GM12878 (cell line): ENCODE measurements around the gene ANO9. TPM values are rescaled to one million over a fixed set of nuclear protein-coding genes. Genes with fewer than 3 reads are reported as not detected.

Source experiments
- polyA plus RNA-seq, 11 experiments: library from polyadenylated mRNA; depleted of rRNA in 4 of 11; unstranded in 6 of 11; stranded (reverse) in 5 of 11; fragments of >200 nt; fragmentation: Nextera tagmentation in 4 of 11; fragmentation: Illumina TruSeq in 1 of 11; extraction: Ambion mirVana in 4 of 11; extraction: Trizol in 1 of 11; gene quantifications; 1 replicate in 1 of 11; 2 replicates in 10 of 11; pipeline versions ENCODE4 v1.2.1 to v1.2.3, GENCODE V29; 2011 to 2016; ENCODE audit warnings: inconsistent platforms in 2 of 11, missing spikeins in 2 of 11, low read depth in 1 of 11
- small RNA-seq: library from RNA; depleted of rRNA; stranded (forward); fragments of <200 nt; gene quantifications from one replicate; pipeline ENCODE3, GENCODE V24; 2014
- total RNA-seq, 4 experiments: library from RNA; depleted of rRNA in 3 of 4; stranded (reverse); fragments of >200 nt in 3 of 4; fragmentation: Illumina TruSeq in 1 of 4; extraction: Trizol in 1 of 4; gene quantifications; 2 replicates each; pipeline versions ENCODE4 v1.2.1 to v1.2.3, GENCODE V29; 2013 to 2021

ANO9 gene
- total and polyA plus RNA-seq, 10 of the 15 experiments (the other 5 are each of a cell fraction or from before 2014, with no cell fraction given), result 0.21 to 42.3 (median 12.0) TPM

Small RNA genes within 50 kb of the gene (small RNA-seq; reads per million reads assigned to genes)
- not detected for gene RN7SL838P

Other genes starting within 250 kb of the ANO9 start
Only the 7 nearest of the 25 such genes appear.
- gene B4GALNT4, start 72.5 kb downstream of the ANO9 start, total RNA-seq (2014; rRNA removed), result 0.06 and 1.4 TPM in 2 replicates
- 0.18 TPM in 1 of 2 replicates, not detected in the other for gene B4GALNT4, start 72.5 kb downstream of the ANO9 start, total RNA-seq (2014; rRNA removed; fragmentation: Illumina TruSeq; extraction: Trizol)
- 0.29 and 0.74 TPM in 2 replicates for gene B4GALNT4, start 72.5 kb downstream of the ANO9 start, total RNA-seq (2021)
- not detected in 2 replicates for gene B4GALNT4, start 72.5 kb downstream of the ANO9 start, polyA plus RNA-seq (2011; rRNA removed)
- 0.04 TPM in 1 of 2 replicates, not detected in the other for gene B4GALNT4, start 72.5 kb downstream of the ANO9 start, polyA plus RNA-seq (2014; fragmentation: Illumina TruSeq; extraction: Trizol)
- gene B4GALNT4, start 72.5 kb downstream of the ANO9 start, polyA plus RNA-seq (2014; fragmentation: Nextera tagmentation; extraction: Ambion mirVana), result not detected
- 0.16 and 0.82 TPM in 2 replicates for gene B4GALNT4, start 72.5 kb downstream of the ANO9 start, polyA plus RNA-seq (2014; rRNA removed)
- not detected for gene B4GALNT4, start 72.5 kb downstream of the ANO9 start, polyA plus RNA-seq (2016; fragmentation: Nextera tagmentation; extraction: Ambion mirVana)
- not detected in 2 replicates for gene PKP3, start 47.8 kb downstream of the ANO9 start, total RNA-seq (2014; rRNA removed)
- not detected in 2 replicates for gene PKP3, start 47.8 kb downstream of the ANO9 start, total RNA-seq (2014; rRNA removed; fragmentation: Illumina TruSeq; extraction: Trizol)
- gene PKP3, start 47.8 kb downstream of the ANO9 start, total RNA-seq (2021), result 0.37 and 0.90 TPM in 2 replicates
- gene PKP3, start 47.8 kb downstream of the ANO9 start, polyA plus RNA-seq (2011; rRNA removed), result not detected in 2 replicates
- gene PKP3, start 47.8 kb downstream of the ANO9 start, polyA plus RNA-seq (2014; fragmentation: Illumina TruSeq; extraction: Trizol), result not detected in 2 replicates
- gene PKP3, start 47.8 kb downstream of the ANO9 start, polyA plus RNA-seq (2014; fragmentation: Nextera tagmentation; extraction: Ambion mirVana), result not detected
- gene PKP3, start 47.8 kb downstream of the ANO9 start, polyA plus RNA-seq (2014; rRNA removed), result 0.23 and 0.45 TPM in 2 replicates
- not detected for gene PKP3, start 47.8 kb downstream of the ANO9 start, polyA plus RNA-seq (2016; fragmentation: Nextera tagmentation; extraction: Ambion mirVana)
- gene SIGIRR, start 27.0 kb downstream of the ANO9 start, total RNA-seq (2014; rRNA removed), result 5.2 and 6.5 TPM in 2 replicates
- gene SIGIRR, start 27.0 kb downstream of the ANO9 start, total RNA-seq (2014; rRNA removed; fragmentation: Illumina TruSeq; extraction: Trizol), result 1.9 and 3.8 TPM in 2 replicates
- gene SIGIRR, start 27.0 kb downstream of the ANO9 start, total RNA-seq (2021), result 10.1 and 10.9 TPM in 2 replicates
- gene SIGIRR, start 27.0 kb downstream of the ANO9 start, polyA plus RNA-seq (2011; rRNA removed), result 2.2 and 5.1 TPM in 2 replicates
- 0.82 and 1.7 TPM in 2 replicates for gene SIGIRR, start 27.0 kb downstream of the ANO9 start, polyA plus RNA-seq (2014; fragmentation: Illumina TruSeq; extraction: Trizol)
- gene SIGIRR, start 27.0 kb downstream of the ANO9 start, polyA plus RNA-seq (2014; fragmentation: Nextera tagmentation; extraction: Ambion mirVana), result 1 to 10 TPM in 1 of 2 experiments, under 1 TPM in 1; 0.18 to 1.2 TPM
- gene SIGIRR, start 27.0 kb downstream of the ANO9 start, polyA plus RNA-seq (2014; rRNA removed), result 10.5 and 10.8 TPM in 2 replicates
- 1 to 10 TPM; 5.2 to 7.2 TPM for gene SIGIRR, start 27.0 kb downstream of the ANO9 start, polyA plus RNA-seq (2016; fragmentation: Nextera tagmentation; extraction: Ambion mirVana)
- gene PTDSS2, start 8.3 kb upstream of the ANO9 start, total RNA-seq (2014; rRNA removed), result 17.2 and 18.3 TPM in 2 replicates
- gene PTDSS2, start 8.3 kb upstream of the ANO9 start, total RNA-seq (2014; rRNA removed; fragmentation: Illumina TruSeq; extraction: Trizol), result 4.8 and 6.6 TPM in 2 replicates
- 21.1 and 24.9 TPM in 2 replicates for gene PTDSS2, start 8.3 kb upstream of the ANO9 start, total RNA-seq (2021)
- 6.0 and 9.1 TPM in 2 replicates for gene PTDSS2, start 8.3 kb upstream of the ANO9 start, polyA plus RNA-seq (2011; rRNA removed)
- 6.1 and 9.9 TPM in 2 replicates for gene PTDSS2, start 8.3 kb upstream of the ANO9 start, polyA plus RNA-seq (2014; fragmentation: Illumina TruSeq; extraction: Trizol)
- gene PTDSS2, start 8.3 kb upstream of the ANO9 start, polyA plus RNA-seq (2014; fragmentation: Nextera tagmentation; extraction: Ambion mirVana), result under 1 TPM; 0.39 to 0.66 TPM
- 18.4 and 18.5 TPM in 2 replicates for gene PTDSS2, start 8.3 kb upstream of the ANO9 start, polyA plus RNA-seq (2014; rRNA removed)
- 10 to 100 TPM; 12.6 to 16.8 TPM for gene PTDSS2, start 8.3 kb upstream of the ANO9 start, polyA plus RNA-seq (2016; fragmentation: Nextera tagmentation; extraction: Ambion mirVana)
- 119 and 139 TPM in 2 replicates for gene RNH1, start 65.2 kb upstream of the ANO9 start, total RNA-seq (2014; rRNA removed)
- 32.2 and 36.7 TPM in 2 replicates for gene RNH1, start 65.2 kb upstream of the ANO9 start, total RNA-seq (2014; rRNA removed; fragmentation: Illumina TruSeq; extraction: Trizol)
- gene RNH1, start 65.2 kb upstream of the ANO9 start, total RNA-seq (2021), result 125 and 133 TPM in 2 replicates
- 17.8 and 40.4 TPM in 2 replicates for gene RNH1, start 65.2 kb upstream of the ANO9 start, polyA plus RNA-seq (2011; rRNA removed)
- 7.2 and 25.0 TPM in 2 replicates for gene RNH1, start 65.2 kb upstream of the ANO9 start, polyA plus RNA-seq (2014; fragmentation: Illumina TruSeq; extraction: Trizol)
- gene RNH1, start 65.2 kb upstream of the ANO9 start, polyA plus RNA-seq (2014; fragmentation: Nextera tagmentation; extraction: Ambion mirVana), result 1 to 10 TPM; 2.3 to 7.2 TPM
- 104 and 132 TPM in 2 replicates for gene RNH1, start 65.2 kb upstream of the ANO9 start, polyA plus RNA-seq (2014; rRNA removed)
- gene RNH1, start 65.2 kb upstream of the ANO9 start, polyA plus RNA-seq (2016; fragmentation: Nextera tagmentation; extraction: Ambion mirVana), result 100 to 1,000 TPM; 156 to 162 TPM
- 43.5 and 47.6 TPM in 2 replicates for gene HRAS, start 93.6 kb upstream of the ANO9 start, total RNA-seq (2014; rRNA removed)
- 25.3 and 31.6 TPM in 2 replicates for gene HRAS, start 93.6 kb upstream of the ANO9 start, total RNA-seq (2014; rRNA removed; fragmentation: Illumina TruSeq; extraction: Trizol)
- 58.0 and 70.7 TPM in 2 replicates for gene HRAS, start 93.6 kb upstream of the ANO9 start, total RNA-seq (2021)
- 14.3 and 31.9 TPM in 2 replicates for gene HRAS, start 93.6 kb upstream of the ANO9 start, polyA plus RNA-seq (2011; rRNA removed)
- gene HRAS, start 93.6 kb upstream of the ANO9 start, polyA plus RNA-seq (2014; fragmentation: Illumina TruSeq; extraction: Trizol), result 2.2 and 18.1 TPM in 2 replicates
- 10 to 100 TPM in 1 of 2 experiments, 1 to 10 TPM in 1; 2.8 to 12.7 TPM for gene HRAS, start 93.6 kb upstream of the ANO9 start, polyA plus RNA-seq (2014; fragmentation: Nextera tagmentation; extraction: Ambion mirVana)
- gene HRAS, start 93.6 kb upstream of the ANO9 start, polyA plus RNA-seq (2014; rRNA removed), result 52.7 and 56.9 TPM in 2 replicates
- gene HRAS, start 93.6 kb upstream of the ANO9 start, polyA plus RNA-seq (2016; fragmentation: Nextera tagmentation; extraction: Ambion mirVana), result 10 to 100 TPM; 23.4 to 72.4 TPM
- 0.60 and 0.79 TPM in 2 replicates for gene LRRC56, start 95.5 kb upstream of the ANO9 start, total RNA-seq (2014; rRNA removed)
- 0.41 and 0.45 TPM in 2 replicates for gene LRRC56, start 95.5 kb upstream of the ANO9 start, total RNA-seq (2014; rRNA removed; fragmentation: Illumina TruSeq; extraction: Trizol)
- 1.7 and 1.9 TPM in 2 replicates for gene LRRC56, start 95.5 kb upstream of the ANO9 start, total RNA-seq (2021)
- gene LRRC56, start 95.5 kb upstream of the ANO9 start, polyA plus RNA-seq (2011; rRNA removed), result 0.37 and 0.75 TPM in 2 replicates
- gene LRRC56, start 95.5 kb upstream of the ANO9 start, polyA plus RNA-seq (2014; fragmentation: Illumina TruSeq; extraction: Trizol), result 0.19 TPM in 1 of 2 replicates, not detected in the other
- under 1 TPM in 1 of 2 experiments, not detected in 1; 0.02 TPM for gene LRRC56, start 95.5 kb upstream of the ANO9 start, polyA plus RNA-seq (2014; fragmentation: Nextera tagmentation; extraction: Ambion mirVana)
- 1.6 and 1.9 TPM in 2 replicates for gene LRRC56, start 95.5 kb upstream of the ANO9 start, polyA plus RNA-seq (2014; rRNA removed)
- 1 to 10 TPM in 1 of 2 experiments, under 1 TPM in 1; 0.62 to 1.0 TPM for gene LRRC56, start 95.5 kb upstream of the ANO9 start, polyA plus RNA-seq (2016; fragmentation: Nextera tagmentation; extraction: Ambion mirVana)